GM21423 (cell line): Measurements from ENCODE around the gene SUSD3.
"Not testable (repeated sequence)": the region's sequence is repeated elsewhere in the genome, so short reads cannot be mapped to it uniquely, and the experiment has no call there.

ENCODE experiments used
- ATAC-seq: cut with Tn5 transposase; IDR thresholded peaks from one replicate; pipeline ENCODE4 v1.9.1; 2021; ENCODE audit warnings: mild to moderate bottlenecking, moderate library complexity; ENCODE audit not compliant: unreplicated experiment

SUSD3 gene

DNA sequence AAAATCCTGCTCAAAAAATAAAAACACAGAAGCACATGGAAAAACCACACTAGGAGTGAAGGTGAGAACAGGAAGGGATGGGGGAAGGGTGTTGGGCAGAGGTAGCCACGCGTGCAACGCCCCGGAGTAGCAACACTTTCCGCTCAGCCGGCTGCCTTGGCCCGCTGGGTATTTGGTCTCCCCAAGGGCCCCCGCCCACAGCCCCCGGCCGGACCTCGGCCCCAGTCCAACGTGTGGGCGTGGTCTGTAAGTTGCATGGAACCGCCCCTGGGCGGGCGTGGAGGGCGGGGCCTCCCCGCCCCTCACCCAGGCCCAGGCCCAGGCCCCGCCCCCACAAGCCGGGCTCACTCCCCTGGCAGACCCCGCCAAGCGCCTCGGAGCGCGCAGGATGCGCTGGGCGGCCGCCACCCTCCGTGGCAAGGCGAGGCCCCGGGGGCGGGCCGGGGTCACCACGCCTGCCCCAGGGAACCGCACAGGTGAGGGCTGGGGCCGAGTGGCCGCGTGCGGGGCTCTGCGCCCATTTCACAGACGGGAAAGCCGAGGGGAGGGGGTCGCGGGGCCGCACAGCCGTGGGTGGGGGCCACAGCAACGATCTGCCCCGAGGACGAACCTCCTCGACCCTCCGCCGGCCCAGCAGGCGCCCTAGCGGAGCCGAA is at the start of gene SUSD3:
SUSD3 (plus strand) TSS at position 347 of the 656 bp plus-strand sequence; CDS start at position 389, 42 bp downstream.
- peak; percentile 43 for ATAC-seq

DNA sequence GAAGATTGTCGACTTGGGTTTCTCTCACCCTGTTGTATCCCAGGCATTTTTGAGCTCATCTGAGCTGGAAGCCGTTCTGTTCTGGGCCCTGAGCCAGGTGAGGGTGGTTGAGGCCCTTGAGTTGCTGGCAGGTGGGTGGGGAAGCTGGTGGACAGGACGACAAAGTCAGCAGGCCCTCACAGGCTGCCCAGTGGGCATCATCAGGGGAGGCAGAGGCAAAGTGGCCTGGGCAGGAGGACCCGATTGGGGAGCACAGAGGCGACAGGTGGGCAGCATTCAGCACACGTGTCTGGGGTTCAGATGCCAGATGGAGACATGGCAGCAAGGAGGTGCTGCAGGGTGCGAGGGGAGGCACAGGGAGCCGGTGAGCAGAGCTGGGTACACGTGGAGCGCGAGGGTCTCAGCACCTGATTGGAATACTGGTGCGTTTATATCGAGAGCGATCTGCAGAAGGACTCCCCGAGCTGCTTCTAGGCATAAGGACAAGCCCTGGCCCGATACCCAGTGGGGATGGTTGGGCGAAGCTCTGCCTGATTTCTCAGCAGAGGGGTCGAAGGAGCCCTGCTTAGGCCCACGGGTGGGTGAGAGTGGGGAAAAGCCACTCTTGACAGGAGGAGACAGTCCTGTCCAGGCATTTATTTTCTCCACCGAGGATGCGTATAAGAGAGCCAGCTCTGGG is 49.0 kb upstream of the SUSD3 start:
- ATAC-seq, result no peak

DNA sequence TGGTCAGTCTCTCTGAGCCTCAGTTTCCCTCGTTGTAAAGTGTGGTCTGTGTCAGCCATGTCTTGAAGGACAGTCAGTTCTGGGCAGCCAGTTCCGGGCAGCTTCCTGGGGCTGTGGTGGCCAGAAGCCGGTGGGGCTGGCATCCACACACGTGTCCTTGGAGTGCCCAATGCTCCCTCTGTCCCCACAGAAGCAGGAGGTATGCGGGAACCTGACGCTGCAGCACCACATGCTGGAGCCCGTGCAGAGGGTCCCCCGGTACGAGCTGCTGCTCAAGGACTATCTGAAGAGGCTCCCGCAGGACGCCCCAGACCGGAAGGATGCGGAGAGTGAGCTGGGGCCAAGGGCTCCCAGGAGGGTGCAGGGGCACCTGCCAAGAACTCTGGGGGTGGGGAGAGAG is 48.4 kb upstream of the SUSD3 start:
- ATAC-seq, result no peak

DNA sequence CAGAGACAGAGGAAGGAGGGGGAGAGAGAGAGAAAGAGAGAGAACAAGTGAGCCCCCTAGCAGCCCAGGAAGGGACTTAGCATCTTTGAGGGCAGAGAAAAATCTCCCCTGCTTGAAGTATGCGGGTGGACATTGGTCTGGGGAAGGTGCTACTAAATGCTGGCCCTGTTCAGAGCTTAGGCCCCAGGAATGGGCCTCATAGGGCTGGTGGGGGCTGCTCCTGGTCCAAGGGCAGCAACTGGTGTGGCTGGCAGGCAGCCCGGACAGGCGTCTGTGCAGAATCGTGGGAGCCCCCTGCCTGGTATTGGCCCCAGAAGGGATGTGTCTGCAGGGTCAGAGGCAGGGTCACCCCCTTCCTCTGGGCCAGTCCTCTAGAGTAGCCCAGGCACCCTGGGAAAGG is 47.8 kb upstream of the SUSD3 start:
- no peak for ATAC-seq

DNA sequence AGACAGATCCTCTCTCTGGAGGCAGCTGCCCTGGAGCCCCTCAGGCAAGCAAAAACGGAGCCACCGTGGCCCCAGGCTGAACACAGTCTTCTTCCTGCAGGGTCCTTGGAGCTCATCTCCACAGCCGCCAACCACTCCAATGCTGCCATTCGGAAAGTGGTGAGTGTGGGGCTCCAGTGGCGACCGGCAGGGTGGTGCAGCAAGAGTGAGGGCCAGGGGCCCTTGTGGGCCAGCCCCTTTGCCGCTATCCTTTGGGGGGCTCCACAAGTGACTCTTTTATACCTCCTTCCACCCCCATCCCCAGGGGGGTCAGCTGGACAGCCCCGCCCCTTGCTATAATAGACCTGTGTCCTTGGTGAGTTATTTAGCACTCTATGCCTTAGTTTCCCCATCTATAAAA is 47.4 kb upstream of the SUSD3 start:
- no peak for ATAC-seq

DNA sequence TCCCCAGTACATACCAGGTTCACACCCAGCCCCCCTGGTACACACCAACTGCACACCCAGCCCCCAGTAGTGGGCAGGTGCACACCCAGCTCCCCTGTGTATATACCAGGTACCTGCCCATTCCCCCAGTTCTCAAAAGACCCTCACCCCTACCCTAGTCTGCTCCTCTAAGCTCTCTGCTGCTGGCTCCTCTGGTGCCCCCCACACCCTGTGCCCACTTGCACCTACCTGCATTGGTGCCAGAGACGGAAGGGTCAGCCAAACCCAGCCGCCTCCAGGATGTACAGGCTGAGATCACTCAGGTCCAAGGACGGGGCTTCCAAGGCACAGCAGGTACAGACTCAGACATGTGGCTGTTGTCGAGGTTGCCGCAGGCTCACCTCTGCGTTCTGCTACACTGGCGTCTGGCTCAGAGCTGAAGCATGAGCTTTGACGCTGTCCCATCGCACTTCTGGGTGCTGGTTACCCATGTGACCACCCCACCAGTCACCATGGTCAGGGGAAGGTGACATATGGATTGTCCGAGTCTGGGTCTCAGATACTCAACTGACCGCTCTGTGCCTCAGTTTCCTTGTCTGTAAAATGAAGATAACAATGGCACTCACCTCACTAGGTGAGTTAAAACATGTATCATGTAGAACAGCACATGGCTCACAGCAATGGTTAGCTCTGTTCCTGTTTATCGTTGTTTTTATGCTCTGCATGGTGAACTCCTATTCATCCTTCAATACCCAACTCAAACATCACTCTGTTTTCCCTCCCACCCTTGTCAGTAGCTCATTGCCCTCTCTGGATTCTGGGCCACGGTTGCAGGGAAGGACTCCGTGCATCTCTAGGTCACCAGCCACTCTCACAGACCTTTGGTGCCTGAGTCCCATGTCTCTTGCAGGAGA is 45.3 kb upstream of the SUSD3 start:
- no peak for ATAC-seq

DNA sequence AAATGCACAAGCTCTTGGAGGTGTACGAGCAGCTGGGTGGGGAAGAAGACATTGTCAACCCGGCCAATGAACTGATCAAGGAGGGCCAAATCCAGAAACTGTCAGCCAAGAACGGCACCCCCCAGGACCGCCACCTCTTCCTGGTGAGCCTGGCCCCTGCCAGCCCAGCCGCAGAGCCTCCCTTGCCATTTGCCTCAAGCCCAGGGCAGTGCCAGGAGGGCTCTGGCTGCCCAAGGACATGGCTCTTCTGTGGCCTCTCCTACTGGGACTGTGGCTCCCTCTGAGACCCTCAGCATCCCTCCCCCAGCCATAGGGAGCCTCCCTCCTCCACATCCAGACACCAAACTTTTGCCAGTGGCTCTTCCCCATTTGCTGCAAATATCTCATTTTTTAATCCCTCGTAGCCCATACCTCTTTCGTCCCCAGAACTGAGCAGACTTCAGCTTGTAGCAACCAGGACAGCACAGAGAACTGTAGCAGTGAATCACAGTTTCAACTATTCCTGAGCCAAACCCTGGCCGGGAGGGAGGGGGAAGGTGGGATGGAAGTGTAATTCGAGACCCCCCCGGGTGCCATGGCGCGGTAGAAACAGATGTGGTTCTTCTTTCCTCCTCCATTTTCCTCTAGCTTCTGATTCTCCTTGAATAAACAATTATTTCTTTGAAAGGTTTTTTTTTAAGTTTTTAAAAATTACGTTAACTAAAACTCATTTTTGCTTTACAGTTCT is 44.5 kb upstream of the SUSD3 start:
- ATAC-seq, result no peak

DNA sequence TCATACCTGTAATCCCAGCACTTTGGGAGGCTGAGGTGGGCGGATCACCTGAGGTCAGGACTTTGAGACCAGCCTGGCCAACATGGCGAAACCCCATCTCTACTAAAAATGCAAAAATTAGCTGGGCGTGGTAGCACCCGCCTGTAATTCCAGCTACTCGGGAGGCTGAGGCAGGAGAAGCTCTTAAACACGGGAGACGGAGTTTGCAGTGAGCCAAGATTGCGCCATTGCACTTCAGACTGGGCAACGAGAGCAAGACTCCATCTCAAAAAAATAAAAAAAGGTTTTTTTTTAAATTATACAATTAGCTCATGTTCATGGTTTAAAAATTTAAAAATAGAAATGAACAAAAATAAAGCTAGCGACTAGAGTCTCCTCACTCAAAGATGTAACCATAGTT is 43.3 kb upstream of the SUSD3 start:
- ATAC-seq, result not testable (repeated sequence)

DNA sequence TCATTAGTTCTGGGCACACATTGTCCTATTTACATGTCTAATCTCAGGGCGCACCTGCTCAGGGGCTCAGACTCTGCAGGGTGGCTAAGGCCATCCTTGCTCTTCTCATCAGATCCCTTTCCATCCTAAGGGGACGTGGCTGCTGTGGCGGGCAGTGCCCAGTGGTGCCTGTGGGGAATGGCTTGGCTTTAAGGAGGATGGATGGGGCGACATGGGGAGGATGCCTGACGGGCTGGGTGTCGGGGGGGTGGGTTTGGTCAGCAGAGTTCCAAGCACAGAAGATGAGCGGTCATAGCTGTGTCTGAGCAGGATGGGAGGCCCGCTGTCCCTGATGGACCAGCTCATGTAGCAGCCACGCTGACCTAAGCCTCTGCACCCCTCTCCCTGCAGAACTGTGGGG is 40.9 kb upstream of the SUSD3 start:
- ATAC-seq, result no peak

DNA sequence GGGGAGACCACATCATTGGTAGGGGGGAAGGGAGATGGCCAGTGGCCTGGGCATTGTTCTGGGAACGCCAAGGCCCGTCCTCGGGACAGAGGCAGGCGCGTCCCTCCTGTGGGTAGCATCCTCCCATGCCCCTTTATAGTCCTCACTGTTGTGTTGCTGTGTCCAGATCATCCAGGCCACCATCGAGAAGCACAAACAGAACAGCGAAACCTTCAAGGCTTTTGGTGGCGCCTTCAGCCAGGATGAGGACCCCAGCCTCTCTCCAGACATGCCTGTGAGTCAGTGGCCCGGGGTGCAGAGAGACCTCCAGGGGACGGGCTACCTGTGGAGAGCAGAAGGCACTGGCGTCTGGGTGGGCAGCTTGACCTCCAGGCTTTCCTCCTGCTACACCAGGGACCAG is 38.4 kb upstream of the SUSD3 start:
- ATAC-seq, result no peak

DNA sequence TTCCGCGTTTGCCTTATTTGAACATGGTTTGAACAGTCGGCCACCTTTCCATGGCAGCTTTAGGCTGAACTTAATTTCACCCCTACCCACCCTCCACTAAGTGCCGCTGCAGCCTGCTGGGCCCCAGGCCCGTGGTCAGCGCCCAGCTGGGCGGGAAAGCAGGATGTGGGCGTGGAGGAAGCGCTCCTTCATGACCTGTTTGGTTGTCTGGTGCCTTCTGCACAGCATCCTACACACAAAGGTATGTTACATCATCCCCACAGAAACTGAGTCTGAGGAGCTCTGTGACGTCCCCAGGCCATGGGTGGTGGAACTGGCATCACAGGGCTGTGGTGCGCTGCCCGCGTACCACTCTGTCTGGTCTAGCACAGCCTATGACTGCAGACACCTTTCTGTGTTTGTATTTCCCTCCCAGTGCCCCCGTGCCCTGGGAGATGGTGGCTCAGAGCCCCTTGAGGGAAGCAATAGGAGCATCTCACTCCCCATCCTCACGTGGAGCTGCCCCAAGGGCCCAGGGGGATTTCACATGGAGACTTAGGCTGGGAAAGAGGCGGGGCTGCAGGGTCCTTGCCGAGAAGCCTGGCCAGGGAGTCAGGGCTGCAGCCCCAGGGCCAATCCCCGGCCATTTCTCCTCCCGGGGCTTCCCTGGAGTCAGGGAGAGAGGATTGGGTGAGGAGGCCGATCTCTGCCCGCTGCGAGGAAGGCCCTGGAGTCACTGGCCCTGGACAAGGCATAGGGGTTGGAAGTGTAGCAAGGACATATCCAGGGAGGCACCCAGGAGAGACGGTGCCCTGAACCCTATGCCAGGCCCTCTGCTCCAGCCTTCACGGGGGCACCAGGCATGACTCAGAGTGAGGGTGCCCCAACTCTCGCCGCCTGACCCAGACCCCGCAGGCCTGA is 37.5 kb upstream of the SUSD3 start:
- ATAC-seq, result no peak

DNA sequence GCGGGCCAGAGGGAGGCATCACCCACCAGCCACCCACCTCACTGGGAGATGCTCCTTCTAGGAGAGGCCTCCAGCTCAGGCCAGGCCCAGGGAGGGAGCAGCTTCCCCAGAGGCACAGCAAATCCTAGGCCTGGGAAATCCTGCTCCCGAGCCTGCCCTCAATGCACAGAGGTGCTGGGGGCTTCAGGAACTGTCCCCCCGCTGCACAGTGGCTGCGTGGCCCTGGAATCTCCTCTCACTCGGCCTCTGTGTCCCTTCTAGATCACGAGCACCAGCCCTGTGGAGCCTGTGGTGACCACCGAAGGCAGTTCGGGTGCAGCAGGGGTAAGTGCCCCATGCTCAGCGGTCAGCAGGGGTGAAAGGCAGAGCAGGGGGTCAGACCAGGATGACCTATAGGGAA is 36.4 kb upstream of the SUSD3 start:
- ATAC-seq, result no peak

DNA sequence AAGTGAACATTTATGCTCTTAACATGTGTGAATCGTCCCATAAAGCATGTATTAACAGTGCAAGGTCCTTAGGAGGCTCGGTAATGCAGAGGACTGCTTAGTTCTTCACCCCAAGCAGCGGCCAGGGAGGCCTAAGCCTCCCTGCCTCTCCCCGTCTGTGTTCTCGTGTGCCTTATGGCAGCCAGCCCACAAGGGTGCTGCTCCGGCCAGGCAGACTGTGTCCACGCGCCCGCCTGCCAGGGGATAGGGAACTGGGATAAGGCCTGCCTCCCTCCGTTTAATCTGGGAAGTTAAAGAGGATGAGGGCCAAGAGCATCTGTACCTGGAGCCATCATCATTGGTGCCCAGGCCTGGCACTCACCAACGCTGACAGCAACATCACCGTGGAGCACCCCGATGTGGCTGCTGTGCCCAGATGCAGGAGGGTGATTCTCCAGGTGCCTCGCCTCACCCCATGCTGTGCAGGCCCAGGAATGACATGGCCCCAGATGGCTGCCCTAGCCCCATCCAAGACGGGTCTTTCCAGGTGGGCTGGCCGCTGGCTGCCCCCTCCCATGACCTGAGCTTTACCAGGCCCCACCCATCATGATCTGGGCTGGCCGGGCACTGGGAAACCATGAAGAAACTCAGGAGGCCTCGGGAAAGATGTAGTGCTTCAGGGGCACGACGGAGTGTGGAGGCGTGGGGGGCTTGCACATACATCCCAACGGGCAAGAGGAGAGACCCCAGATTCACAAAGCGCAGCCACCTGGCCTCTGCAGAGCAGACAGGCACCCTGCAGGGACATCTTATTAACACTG is 35.6 kb upstream of the SUSD3 start:
- no peak for ATAC-seq

DNA sequence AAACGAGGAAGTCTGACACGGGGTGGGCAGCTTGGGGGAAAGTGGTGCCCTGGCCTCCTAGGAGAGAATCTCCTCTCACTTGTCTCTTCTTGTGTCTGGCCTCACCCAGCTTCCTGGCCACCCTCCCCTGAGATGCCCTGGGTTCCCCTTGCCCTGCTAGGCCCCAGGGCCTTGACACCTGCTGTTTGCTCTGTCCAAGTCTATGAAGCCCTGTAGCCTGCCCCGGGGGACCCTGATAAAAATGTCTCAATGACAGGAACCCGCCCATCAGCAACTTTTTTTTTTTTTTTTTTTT is 35.0 kb upstream of the SUSD3 start:
- ATAC-seq, result no peak

DNA sequence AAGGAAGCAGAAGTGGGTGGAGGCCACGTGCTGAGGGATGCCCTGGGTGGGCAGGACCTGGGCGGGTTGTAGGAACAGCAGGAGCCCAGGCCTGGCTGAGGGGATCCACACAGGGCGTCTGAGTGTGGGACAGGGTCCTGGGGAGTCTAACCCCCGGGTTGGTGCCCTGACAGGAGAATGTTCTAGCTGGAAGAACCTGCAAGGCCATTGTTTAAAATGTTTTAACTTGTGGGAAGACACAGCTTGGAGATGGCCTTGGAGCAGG is 33.9 kb upstream of the SUSD3 start:
- no peak for ATAC-seq

DNA sequence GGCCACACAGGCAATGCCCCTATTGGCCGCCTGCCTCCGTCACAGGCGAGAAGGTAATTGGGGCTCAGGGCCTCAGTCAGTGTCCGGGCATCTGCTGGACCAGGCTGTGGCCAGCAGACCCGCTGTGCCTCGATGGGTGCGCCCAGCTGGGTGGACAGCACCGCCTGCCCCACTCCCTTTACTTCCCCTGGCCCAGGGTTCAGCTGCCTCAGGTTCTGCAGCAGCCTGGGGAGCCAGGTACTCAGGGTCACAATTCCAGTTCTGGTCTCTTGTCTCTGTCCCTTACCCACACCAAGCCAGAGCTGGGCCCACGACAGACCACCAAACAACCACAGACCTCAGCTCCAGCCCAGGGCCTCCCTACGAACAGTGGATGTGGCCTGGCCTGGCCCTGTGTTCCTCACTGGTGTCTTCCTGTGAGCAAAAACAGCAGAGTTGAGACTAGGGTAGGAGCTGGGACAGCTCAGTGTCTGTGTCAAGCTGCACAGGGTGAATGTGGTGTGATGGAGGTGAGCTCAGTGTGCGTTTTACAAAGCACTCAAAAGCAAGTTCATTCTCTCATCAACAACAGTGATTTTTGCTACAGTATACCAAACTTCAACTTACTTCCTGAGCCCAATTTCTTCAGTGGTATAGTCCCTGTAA is 33.4 kb upstream of the SUSD3 start:
- ATAC-seq, result no peak

DNA sequence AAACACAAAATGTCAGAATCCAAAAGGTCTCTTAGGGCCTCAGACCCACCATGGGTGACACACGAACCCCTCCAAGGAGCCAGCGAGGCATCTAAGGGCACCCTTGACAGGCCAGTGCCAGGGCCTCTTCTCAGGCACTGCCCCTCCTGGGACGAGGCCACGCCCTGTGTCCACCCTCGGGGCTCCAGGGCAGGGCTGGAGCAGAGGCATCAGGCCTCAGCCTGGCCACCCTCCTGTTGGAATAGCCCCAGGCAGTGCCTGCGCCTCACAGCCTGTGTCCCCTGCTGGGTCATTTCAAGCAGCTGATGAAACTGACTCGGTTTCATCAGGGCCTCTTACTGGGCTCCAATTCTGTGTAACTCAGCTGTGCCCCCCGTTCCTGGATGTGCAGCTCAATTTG is 32.8 kb upstream of the SUSD3 start:
- ATAC-seq, result no peak

DNA sequence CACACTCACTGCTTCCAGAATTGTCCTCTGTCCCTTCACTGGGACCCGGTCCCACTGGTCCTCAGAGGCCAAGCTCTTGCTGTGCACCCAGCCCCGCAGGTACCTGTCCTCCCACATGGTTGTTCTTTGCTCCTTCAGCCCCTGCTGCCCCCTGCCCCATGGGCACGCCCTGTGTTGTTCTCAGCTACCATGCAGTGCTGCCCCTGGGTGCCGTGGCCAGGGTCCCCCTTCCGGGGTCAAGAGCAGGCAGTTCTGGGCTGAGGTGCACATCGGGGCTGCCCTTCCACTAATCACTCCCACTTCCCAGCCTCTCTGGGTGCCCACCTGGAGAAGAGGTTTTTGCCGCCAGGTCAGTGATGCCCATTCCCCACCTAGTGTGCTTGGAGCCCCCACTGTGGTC is 31.9 kb upstream of the SUSD3 start:
- no peak for ATAC-seq

DNA sequence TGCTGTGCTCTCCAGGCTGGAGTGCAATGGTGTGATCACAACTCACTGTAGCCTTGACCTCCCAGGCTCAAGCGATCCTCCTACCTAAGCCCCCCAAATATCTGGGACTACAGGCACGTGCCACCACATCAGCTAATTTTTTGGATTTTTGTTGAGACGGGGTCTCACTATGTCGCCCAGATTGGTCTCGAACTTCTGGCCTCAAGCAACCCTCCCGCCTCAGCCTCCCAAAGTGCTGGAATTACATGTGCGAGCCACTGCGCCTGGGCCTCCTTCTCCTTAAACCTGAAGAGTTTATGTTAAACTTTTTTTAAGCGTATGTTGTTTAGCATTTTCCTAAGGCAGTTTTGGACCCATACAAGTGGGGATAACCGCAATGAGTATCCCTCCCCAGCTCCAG is 30.8 kb upstream of the SUSD3 start:
- no peak for ATAC-seq
